AG09309 (cell line): ENCODE measurements around the gene CORIN.

Experiments
- DNase-seq: peaks from one replicate; pipeline ENCODE4 v3.0.0-alpha.2; 2010; ENCODE audit warnings: low read depth
- H3K4me3 ChIP-seq: 2 replicates; pipeline ENCODE4 v1.5.1; 2011; ENCODE audit warnings: mild to moderate bottlenecking, low read depth, low read length, moderate library complexity; ENCODE audit not compliant: control insufficient read depth
- TF ChIP-seq, protein P1 (sequence below): IDR thresholded peaks from 2 replicates; pipeline ENCODE4 v1.5.1; 2011; ENCODE audit warnings: mild to moderate bottlenecking, low read depth, low read length, inconsistent platforms; ENCODE audit not compliant: insufficient read depth, control insufficient read depth; ENCODE audit errors: missing control alignments

Gene CORIN

DNA sequence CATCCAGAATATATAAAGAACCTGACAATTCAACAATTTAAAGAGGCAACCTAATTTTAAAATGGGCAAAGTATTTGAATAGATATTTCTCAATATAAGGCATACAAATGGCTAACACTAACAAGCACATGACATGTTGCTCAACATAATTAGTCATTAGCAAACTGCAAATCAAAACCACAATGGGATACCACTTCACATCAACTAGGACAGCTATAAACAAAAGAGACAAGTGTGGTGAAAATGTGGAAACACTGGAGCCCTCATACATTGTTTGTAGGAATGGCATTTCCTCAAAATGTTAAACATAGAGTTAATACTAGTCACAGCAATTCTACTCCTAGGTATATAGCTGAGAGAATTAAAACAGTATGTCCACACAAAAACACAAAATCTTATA is 96.7 kb downstream of the CORIN start:
- DNase-seq: no peak
- TF ChIP-seq, protein P1, sequence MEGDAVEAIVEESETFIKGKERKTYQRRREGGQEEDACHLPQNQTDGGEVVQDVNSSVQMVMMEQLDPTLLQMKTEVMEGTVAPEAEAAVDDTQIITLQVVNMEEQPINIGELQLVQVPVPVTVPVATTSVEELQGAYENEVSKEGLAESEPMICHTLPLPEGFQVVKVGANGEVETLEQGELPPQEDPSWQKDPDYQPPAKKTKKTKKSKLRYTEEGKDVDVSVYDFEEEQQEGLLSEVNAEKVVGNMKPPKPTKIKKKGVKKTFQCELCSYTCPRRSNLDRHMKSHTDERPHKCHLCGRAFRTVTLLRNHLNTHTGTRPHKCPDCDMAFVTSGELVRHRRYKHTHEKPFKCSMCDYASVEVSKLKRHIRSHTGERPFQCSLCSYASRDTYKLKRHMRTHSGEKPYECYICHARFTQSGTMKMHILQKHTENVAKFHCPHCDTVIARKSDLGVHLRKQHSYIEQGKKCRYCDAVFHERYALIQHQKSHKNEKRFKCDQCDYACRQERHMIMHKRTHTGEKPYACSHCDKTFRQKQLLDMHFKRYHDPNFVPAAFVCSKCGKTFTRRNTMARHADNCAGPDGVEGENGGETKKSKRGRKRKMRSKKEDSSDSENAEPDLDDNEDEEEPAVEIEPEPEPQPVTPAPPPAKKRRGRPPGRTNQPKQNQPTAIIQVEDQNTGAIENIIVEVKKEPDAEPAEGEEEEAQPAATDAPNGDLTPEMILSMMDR: no peak
- H3K4me3 ChIP-seq: no peak overlapping the region

DNA sequence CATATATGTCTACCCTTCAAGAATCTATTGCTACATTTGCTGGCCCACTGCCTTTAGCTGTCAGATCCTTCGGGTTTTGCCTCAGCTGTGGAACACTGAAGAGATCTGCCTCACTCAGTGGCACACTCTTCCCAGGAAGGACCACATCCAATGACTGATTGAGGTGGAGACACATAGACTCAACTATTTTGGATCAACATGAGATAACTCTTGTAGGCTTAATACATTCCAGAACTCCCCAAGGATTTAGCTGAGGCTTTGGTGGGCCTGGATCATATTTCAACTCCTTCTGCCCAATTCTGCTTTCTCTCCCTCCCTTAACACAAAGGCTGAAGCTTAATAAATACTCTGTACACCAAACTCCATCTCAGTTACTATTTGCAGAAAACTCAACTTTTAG is 100.5 kb downstream of the CORIN start:
- TF ChIP-seq, protein P1: no peak
- no peak for DNase-seq
- no peak overlapping the region for H3K4me3 ChIP-seq

DNA sequence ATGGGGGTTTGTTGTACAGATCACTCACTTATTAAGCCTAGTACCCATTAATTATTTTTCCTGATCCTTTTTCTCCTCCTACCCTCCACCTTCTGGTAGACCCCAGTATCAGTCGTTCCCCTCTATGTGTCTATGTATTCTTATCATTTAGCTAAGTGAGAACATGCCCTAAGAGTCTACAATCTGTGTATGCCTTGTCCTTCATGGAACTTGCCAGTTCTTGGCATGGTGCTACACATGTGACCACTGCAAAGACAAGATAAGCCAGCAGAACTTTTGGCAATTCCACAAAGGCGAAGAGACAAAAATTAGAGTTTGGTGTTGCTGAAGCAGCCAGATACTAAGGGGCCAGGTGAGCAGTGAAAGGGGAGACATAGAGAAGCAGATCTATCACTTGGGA is 101.3 kb downstream of the CORIN start:
- DNase-seq: no peak
- no peak overlapping the region for H3K4me3 ChIP-seq
- TF ChIP-seq, protein P1: no peak

DNA sequence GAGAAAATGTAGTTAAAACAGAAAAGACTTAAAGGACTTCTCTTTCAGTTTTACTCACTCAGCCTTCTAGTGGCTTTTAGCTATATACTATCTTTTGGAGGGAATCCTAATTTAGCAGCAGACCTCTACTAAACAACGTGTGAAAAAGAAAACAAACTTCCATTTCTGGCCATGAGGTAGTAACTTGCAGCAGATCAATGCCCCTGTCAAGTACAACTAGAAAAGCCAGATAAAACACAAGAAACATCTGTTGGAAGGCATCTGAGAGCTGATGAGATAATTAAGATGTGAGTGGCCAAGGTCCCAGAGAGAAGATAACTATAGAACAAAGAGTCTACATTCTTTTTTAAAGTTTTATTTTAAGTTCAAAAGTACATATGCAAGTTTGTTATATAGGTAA is 101.7 kb downstream of the CORIN start:
- TF ChIP-seq, protein P1: no peak
- DNase-seq: no peak
- no peak overlapping the region for H3K4me3 ChIP-seq

DNA sequence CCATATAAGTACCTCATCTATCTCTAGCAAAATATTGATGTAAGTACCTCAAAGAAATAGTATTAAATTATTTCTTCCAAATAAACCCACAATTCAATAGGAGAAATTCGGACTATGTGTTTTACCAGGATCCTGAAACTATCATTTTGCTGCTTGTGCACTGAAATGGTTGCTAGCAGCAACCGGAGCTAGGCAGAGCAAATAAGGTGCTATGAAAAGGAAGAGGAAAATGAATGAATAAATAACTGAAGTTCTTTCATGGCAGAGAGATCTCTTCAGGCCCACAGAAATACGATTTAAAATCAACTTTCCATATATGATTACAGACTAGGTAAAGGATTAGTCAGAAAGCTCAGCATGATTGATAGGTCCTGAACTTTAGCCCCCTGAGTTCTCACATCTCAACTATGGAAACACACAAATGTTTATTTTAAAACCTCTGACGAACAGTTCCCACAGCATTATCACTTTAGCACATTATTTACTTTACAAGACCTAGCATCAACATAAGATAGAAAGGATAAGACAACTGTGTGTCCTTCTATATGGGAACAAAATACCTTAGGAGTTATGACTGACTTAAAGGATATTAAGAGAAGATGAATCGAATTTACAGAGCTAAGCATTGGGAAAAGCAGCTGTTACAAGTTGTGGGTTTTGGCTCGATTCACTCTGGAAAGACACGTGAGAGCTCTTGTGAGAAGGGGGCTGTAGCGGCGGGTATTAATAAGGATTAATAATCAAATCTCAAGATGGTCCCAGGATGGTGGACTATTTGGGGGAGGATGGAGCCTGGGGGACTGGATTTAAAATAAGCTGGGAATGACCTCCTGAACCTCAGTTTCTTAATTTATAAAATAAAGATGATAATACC is 104.3 kb downstream of the CORIN start:
- no peak for DNase-seq
- TF ChIP-seq, protein P1: no peak
- H3K4me3 ChIP-seq: no peak overlapping the region

DNA sequence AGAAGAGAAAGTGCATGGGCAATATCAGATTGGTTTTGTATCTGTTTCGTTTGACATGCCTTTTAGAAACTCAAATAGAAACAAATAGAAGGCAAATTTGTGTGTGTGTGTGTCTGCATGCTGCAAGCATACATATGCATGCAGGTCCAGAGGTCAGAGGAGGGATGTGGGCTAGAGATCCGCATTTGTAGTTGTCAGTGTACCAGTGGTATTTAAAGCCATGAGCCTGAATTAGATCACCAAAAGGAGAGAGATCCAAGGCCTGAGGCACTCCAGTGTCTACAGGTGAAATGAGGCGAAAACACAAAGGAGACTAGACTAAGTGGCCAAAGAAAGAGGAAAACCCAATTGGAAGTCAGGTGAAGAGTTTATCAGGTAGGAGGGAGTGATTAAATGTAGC is 106.7 kb downstream of the CORIN start:
- TF ChIP-seq, protein P1: no peak
- H3K4me3 ChIP-seq: no peak overlapping the region
- no peak for DNase-seq
